NCI-H2081 treated with DMSO at 0.1 percent for 48 hours (cell line): ENCODE data around the gene AMN.
A peak's percentile ranks its signal among the peaks of the same experiment; 100 is the strongest.

Experiments used
- DNase-seq: peaks from one replicate; lab custom pipeline; 2025; lab: John Stamatoyannopoulos, UW

The AMN gene

DNA sequence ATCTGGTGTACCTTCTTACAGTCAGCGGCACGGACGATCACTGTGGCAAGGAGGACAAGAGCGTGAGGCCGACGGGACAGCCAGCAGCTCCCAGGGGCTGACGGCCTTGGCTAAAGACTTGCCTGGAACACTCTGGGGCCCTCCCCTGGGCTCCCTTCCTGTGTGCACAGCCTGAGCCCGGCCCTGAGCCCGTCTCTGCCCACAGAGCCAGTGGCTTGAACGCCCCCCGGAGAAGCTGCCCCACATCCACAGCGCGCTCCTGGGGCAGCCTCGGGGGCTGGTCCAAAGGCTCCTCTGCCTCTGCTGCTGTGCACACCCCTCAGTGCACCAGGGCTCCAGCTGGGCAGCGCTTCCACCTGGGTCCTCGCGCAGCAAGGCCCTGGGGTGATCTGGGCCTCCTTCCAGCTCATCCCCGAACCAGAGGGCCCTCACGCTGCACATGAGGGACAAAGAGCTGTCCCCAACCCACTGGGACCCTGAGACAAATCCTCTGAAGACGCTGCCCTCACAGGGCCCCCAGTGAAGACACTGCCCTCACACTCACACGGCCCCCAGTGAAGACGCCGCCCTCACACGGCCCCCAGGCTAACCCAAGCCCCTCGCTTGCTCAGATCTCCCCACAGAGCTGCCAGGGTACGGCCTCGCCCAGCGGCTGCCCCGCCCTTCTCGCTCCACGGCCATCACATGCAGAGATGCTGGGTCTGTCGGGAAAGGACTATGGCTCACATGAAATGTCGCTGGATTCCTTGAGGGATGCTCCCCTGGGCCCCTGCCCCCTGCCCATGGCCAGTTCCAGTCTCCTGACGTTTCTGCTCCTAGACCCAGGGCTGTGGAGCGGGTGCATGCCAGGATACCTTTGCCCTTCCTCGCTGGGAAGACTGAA lies 22.2 kb downstream of the AMN start:
- DNase-seq = no peak

DNA sequence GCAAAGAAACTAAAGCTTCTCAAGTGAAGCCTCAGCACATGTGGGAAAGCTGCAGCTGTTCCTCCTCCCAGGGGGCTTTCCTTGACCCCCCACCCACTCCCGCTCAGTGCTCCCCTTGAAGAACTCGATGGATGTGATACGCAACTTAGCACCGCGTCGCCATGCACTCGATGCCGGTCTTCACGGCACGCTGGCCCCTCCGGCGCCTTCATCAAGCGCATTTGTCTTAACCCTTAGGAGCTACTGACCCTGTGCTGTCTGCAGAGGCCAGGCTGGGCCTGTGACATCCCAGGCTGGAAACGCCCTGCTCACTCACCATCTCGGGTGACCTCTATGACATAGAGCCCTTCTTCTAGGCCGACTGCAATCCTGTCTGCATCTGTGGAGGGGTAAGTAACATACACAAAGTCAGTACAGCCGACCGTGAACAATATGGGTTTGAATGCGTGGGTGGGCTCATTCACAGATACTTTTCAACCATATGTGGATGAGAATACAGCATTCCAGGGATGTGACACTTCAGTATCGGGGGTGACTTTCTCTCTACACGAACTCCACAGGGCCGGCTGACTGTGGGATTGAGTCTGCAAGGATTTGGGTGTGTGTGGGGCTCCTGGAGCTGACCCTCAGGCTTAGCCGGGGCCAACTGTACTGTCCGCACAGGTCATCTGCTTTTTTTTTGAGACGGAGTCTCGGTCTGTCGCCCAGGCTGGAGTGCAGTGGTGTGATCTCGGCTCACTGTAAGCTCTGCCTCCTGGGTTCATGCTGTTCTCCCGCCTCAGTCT lies 23.1 kb downstream of the AMN start:
- no peak for DNase-seq

DNA sequence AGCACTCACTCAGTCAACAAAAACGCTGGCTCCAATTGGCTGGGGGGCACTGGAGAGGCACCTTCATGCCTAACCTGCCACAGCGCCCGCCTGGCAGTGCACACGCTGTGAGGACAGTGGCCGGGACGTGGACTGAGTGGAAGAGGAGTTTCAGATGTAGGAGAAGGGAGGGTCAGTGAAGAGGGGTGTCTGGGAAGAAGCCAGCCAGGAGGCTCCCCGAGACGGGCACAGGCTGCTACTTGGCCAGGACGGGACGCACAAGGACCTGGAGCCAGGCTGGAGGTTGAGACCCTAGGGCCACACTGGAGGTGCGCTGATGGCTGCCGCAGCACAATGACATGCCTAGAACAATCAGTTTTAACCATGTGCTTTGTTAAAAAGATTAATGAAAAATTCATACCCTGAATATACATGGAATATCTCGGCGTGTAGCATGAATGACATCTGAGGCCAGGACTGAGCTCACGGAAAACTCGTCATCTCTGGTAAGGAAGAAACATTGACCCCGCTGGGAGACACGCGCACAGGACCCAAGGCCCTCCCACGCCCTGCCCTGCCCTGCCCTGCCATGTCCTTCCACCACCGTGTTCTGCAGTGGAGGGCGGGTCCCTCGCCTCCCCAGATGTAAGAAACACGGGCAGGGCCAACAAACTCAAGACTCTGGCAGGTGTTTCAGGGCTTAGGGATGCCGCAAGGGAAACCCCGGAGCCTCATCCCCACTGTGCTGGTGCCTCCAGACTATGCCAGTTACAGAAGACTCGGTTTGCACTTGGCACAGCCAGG lies 25.0 kb downstream of the AMN start:
- DNase-seq = no peak

- DNase-seq = no peak
Measured at GRCh38 chr14:102948698-102949061, 26.2 kb downstream of the AMN start.

DNA sequence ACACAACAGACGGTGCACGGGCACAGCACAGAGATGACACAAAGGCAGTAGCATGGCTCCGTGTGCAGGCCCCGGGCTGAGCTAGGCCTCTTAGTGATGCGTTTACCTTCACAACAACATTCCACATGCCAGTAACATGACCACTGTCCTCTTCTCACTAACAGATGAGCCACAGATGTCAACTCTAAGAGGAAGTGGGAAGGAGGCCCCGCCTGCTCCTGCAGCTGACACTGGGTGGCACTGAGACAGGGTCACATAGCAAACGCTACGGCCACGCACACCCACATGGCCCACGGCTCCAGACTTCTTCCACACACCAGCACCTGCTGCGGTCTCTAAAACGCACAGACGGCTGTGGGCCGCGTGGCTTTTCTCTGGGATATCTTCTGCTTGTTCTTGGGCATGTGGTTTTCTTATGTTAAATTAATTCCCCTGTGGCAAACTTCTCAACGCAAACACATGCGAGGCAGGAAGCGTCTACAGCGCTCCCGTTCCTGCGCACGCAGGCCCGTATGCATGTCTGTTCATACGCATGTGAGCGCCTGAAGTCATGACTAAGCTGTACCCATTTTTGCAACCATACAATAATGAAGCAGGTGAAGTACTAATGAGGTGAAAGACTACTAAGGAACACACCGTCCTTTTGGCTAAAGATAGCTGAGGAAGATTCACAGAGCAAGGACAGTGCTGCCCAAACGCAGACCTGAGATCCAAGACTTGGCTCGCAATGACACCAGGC lies 26.8 kb downstream of the AMN start:
- no peak for DNase-seq

DNA sequence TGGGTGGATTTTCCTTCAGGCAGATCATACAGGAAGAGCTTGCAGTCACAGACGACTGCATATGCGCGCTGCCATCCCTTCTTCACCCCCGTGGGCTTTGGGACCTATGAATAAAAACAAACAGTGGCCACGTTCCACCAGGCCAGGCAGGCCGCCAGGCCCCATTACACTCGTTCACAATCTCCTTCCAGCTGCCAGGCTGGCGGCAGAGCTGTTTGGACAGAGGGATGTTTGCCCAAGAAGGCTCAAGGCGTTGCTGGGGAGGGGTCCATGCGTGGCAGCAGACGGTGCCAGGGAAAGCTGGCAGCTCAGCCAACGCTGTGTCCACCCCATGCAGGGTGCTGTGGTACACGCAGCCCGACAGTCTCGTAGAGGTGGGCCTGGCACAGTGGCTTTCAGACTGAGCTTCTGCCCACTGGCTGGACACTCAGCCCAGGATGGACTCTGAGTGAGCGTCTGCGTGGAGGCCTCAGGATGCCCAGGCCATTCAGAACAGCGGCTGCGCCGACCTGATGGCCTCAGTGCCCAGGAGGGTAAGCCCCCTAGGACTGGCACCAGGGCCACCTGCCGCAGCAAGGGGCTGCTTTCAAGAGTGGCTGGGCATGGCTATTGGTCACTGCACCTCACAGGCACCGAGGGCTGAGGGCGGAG lies 27.5 kb downstream of the AMN start:
- peak; percentile 78 for DNase-seq

GRCh38 chr14:102951034-102951433 lies 28.6 kb downstream of the AMN start:
- no peak for DNase-seq

DNA sequence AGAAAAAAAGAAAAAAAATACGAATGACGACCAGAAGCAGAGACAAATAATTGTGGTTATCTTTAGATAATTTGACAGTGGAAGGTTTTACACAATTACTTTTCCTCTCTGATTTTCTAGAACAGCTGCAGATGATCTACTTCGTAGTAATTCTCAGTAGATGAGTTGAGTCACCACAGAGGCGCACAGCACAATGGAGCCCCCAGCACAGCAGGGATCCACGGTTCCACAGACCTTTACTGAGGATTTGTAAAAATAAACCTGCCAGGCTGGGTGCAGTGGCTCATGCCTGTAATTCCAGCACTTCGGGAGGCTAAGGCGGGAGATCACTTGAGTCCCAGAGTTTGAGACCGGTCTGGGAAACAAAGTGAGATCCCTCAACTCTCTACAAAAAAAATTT lies 29.3 kb downstream of the AMN start:
- no peak for DNase-seq

DNA sequence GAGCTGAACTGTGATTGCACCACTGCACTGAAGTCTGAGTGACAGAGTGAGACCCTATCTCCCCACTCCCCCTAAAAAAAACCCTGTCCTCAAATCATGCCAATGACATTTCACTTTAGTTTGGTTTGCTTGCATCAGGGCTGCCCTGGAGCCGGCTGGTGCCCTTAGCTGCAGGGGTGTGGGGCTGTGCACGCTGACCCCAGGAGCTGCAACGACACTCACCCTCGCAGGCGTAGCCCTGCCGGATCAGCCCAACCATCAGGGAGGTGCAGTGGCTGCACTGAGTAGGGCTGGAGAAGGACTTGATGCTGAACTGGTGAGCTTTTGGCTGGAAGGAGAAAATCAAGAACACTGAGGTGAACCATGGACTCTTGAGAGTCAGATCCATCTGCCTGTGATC lies 29.8 kb downstream of the AMN start:
- DNase-seq = no peak

DNA sequence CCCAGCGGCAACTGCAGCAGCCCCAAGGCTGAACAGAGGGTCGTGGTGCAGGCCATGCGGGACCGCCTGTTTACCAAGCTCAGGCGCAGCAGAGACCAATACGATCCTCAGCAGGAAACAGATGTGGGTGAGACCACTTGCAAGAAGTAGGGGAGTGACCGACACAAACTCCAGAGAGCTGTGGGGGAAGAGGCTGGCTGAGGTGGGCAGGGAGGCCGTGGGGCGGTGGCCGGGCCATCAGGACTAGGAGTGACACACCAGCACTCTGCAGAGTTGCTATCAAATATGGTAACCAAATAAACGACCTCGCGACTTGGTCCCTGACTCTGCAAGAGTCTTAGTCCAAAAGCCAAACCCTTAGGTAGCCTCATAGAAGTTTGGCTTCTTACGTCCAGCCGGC lies 30.6 kb downstream of the AMN start:
- no peak for DNase-seq

DNA sequence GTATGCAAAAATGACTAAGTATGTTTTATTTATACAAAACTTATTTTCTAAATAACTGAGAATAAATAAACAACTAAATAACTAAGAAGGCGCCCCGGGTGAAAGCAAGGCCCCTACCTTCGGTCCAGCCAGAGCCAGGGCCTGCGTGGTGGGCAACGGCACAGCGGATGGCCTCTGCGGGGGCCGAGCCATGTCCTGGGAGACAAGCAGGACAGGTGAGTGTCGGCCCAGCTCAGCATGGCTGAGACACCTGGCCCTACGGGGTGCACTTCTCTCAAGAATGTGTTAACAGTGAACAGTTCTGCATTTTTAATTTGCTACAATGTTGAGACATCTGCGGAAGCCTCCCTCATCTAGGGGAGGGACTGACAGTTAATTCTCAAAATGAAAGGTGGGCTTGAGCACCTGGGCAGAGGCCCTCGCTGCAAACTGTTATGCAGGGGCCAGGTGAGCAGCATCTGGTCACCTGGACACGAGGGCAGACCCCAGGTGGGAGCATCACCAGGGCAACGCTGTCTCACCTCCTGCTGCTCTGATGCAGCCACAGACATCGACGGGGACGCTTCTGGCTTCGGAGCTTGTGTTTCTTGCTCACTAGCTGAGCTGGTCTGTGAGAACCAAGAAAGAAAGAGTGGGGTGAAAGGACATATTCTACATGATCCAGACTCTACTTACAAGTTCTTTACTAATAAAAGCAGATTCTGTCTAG lies 31.8 kb downstream of the AMN start:
- DNase-seq = no peak

- DNase-seq = no peak
Measured at GRCh38 chr14:102955636-102956408, 33.4 kb downstream of the AMN start.

- no peak for DNase-seq
Measured at GRCh38 chr14:102957222-102957621, 34.8 kb downstream of the AMN start.

GRCh38 chr14:102958461-102958860 lies 36.0 kb downstream of the AMN start:
- no peak for DNase-seq

DNA sequence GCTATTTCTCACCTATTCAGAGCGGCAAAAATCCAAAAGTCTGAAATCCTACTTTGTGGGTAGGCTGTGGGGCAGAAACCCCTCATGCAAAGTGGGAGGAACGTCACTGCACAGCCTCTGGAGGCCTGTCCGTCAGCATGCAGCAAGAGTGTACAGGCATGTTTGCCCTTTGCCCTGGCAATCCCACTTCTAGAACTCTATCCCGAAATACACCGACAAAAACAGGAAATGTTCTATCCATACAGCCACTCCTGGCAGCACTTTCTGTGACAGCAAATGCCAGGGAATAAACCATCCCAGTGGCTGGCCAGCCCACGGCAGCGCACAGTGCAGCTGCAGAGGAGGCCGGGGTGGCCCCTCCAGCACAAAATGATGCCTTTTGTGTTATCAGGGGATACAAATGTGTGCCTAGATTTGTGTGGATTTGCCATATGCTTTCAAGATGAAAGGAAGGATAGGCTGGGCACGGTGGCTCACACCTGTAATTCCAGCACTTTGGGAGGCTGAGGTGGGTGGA lies 39.7 kb downstream of the AMN start:
- no peak for DNase-seq

DNA sequence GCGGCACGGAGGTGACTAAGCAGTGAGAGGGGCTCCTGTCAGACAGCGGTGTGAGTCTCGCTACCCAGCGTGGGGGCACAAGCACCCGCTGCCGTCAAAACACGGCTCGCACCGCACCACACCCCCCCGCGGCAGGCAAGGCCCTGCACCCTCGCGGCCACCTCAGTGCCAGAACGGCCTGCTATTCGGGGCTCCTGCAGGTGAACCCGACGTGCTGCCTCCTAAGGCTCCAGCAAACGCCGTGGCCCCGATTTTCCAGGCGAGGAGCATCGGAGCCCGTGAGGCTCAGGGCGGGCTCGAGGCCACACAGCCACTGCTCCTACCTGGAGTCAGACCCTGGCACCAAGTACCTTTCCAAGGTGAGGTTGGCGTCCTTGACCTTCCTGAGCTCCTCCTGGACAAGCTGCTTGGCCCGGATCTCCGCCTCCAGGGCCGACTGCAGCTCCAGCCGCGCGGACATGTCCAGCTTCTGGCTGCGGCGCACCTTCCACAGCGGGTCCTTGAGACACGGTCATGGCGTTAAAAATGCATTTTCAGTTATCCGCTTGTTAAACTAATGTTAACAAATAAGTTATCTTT lies 41.8 kb downstream of the AMN start:
- DNase-seq = no peak

DNA sequence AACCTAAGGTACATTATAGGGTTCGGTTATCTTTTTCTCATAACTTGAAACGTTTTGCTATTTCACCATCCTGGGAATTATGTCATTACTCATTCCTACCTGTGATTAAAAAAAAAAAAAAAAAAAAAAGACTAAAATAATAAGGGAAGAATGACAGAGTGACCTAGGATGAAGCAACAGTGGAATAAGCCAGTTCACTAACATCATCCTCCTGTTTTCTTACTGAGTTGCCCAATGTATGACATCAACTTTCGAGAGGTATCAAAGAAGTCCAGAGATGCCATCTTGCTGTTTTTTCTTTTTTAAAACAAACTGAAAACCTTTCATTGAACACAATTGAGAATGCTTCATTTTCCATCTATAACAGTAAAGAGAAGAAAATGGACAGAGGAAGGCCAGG lies 42.8 kb downstream of the AMN start:
- no peak for DNase-seq

DNA sequence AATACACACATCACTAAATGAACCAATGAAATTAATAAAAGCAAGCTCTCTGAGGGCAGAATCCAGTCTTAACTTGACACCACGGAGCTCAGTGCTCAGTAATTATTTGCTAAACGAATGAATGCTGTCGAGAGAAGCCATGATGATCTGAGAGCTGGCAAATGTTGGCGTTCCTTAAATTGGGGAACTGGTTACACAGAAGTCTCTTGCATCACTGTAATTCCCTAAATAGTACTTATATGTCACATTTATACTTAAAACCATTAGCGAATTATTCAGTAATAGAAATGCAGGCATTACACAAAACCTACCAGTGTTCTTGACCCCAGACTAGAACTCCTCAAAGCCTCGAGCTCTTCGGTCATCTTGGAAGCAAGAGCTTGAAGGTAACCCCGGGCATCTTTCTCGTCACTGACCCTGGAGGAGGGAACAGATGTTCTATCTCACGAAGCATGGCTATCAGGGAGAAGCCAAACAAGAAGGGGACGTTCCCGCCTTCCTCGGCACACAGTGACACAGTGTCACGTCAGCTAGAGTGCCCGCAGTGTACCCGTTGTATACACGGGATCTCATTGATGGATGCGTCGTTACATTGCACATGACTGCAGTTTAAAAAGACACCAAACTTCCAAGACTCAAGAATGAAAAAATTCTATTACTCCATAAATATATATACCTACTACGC lies 43.6 kb downstream of the AMN start:
- DNase-seq = no peak
